Neural progenitor cell (in vitro differentiated cells): ENCODE results near the gene GPRIN3.

ENCODE experiments used
- EZH2 ChIP-seq: fragments of 200-600 bp; sonication (generic); IDR thresholded peaks from 2 replicates; pipeline ENCODE4 v1.6.1; 2017; ENCODE audit warnings: antibody characterized with exemption, mild to moderate bottlenecking, moderate library complexity
- EZH2phosphoT487 ChIP-seq: fragments of 200-600 bp; sonication (generic); IDR thresholded peaks from 2 replicates; pipeline ENCODE4 v1.6.1; 2017; ENCODE audit warnings: antibody characterized with exemption
- TF ChIP-seq, protein P1 (sequence below): fragments of 200-600 bp; sonication (generic); IDR thresholded peaks from 2 replicates; pipeline ENCODE4 v1.5.1; 2017; ENCODE audit warnings: antibody characterized with exemption, mild to moderate bottlenecking

DNA sequence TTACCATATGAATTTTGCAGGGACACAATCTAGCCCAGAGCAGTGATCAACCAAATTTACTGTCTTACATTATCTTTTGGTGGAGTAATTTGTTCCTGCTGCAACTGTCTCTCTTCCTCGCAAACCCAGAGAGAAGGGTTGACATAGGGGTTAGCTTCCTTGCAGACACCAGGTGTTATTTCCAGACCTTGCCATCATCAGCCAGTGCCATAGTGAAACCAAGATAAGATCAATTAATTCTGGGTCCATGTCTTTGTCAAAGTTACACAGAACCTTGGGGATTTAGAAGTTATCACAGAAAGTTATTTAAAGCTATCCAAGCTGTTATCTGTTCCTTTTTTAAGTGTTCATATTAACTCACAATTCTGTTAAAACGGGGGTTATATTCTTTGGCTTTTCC lies 23.6 kb upstream of the GPRIN3 start:
- TF ChIP-seq, protein P1, sequence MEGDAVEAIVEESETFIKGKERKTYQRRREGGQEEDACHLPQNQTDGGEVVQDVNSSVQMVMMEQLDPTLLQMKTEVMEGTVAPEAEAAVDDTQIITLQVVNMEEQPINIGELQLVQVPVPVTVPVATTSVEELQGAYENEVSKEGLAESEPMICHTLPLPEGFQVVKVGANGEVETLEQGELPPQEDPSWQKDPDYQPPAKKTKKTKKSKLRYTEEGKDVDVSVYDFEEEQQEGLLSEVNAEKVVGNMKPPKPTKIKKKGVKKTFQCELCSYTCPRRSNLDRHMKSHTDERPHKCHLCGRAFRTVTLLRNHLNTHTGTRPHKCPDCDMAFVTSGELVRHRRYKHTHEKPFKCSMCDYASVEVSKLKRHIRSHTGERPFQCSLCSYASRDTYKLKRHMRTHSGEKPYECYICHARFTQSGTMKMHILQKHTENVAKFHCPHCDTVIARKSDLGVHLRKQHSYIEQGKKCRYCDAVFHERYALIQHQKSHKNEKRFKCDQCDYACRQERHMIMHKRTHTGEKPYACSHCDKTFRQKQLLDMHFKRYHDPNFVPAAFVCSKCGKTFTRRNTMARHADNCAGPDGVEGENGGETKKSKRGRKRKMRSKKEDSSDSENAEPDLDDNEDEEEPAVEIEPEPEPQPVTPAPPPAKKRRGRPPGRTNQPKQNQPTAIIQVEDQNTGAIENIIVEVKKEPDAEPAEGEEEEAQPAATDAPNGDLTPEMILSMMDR, result no peak
- TF ChIP-seq EZH2 (no peak), EZH2phosphoT487 (no peak)
